HepG2 (cell line): ENCODE data around the gene ZKSCAN3. TPM values are rescaled to one million over a fixed set of nuclear protein-coding genes. Genes with fewer than 3 reads are reported as not detected.

ENCODE experiments used
- IKZF1 ChIP-seq: fragments of 450-650 bp; IDR thresholded peaks from 2 replicates; pipeline ENCODE4 v1.7.1; 2016
- KLF11 ChIP-seq: IDR thresholded peaks from 2 replicates; pipeline ENCODE4 v1.6.1; 2016; ENCODE audit warnings: missing compliant biosample characterization
- KLF9 ChIP-seq: IDR thresholded peaks from 2 replicates; pipeline ENCODE4 v1.6.1; 2016; ENCODE audit warnings: low read depth
- MAFK ChIP-seq, 2 experiments: IDR thresholded peaks in 1 of 2; conservative IDR thresholded peaks in 1 of 2; 2 replicates each; pipeline ENCODE4 v1.6.1; 2011; ENCODE audit warnings: improper control_type of control experiment in 2 of 2, low read length in 2 of 2
- SRSF1 ChIP-seq: fragments of 200-400 bp; formaldehyde crosslinking; optimal IDR thresholded peaks from 2 replicates; pipeline ENCODE3; 2017; ENCODE audit warnings: mild to moderate bottlenecking, low read depth, low read length, moderate library complexity
- ZFY ChIP-seq: sonication (generic); formaldehyde crosslinking; IDR thresholded peaks from 2 replicates; pipeline ENCODE4 v1.4.0; 2020; ENCODE audit warnings: missing genetic modification reagents
- ZNF136 ChIP-seq: sonication (generic); formaldehyde crosslinking; IDR thresholded peaks from 2 replicates; pipeline ENCODE4 v1.8.1; 2022; ENCODE audit warnings: low read depth, mild to moderate bottlenecking, moderate library complexity, missing genetic modification reagents
- ZNF570 ChIP-seq: sonication (generic); formaldehyde crosslinking; IDR thresholded peaks from 2 replicates; pipeline ENCODE4 v1.4.0; 2020; ENCODE audit warnings: mild to moderate bottlenecking, missing genetic modification reagents, borderline replicate concordance
- ZNF652 ChIP-seq: IDR thresholded peaks from 2 replicates; pipeline ENCODE4 v1.6.1; 2016; ENCODE audit warnings: low read depth, borderline replicate concordance
- polyA plus RNA-seq, 8 experiments: library from polyadenylated mRNA; depleted of rRNA in 3 of 8; stranded (reverse) in 7 of 8; unstranded in 1 of 8; fragments of >200 nt; fragmentation: Illumina TruSeq in 4 of 8; extraction: Trizol in 4 of 8; gene quantifications; 2 replicates each; pipeline versions ENCODE4 v1.2.1 to v1.2.3, GENCODE V29; 2011 to 2016; ENCODE audit warnings: low read depth in 4 of 8, missing spikeins in 1 of 8, mixed read lengths in 1 of 8; ENCODE audit not compliant: insufficient read depth in 1 of 8
- total RNA-seq, 5 experiments: library from RNA; depleted of rRNA; stranded (reverse); fragments of >200 nt; fragmentation: Illumina TruSeq; extraction: Trizol; gene quantifications; 2 replicates each; pipeline ENCODE4 v1.2.3, GENCODE V29; 2016; ENCODE audit warnings: low read depth in 1 of 5
- TF ChIP-seq, protein P1 (sequence below): sonication (generic); formaldehyde crosslinking; IDR thresholded peaks from 2 replicates; pipeline ENCODE4 v1.4.0; 2020; ENCODE audit warnings: mild to moderate bottlenecking, missing genetic modification reagents
- TF ChIP-seq, protein P2 (sequence below): sonication (generic); formaldehyde crosslinking; IDR thresholded peaks from 2 replicates; pipeline ENCODE4 v1.4.0; 2020; ENCODE audit warnings: missing genetic modification reagents
- TF ChIP-seq, protein P3 (sequence below): sonication (generic); formaldehyde crosslinking; IDR thresholded peaks from 2 replicates; pipeline ENCODE4 v1.5.1; 2020; ENCODE audit warnings: missing genetic modification reagents, mild to moderate bottlenecking, borderline replicate concordance
- TF ChIP-seq, protein P4 (sequence below): sonication (generic); formaldehyde crosslinking; IDR thresholded peaks from 2 replicates; pipeline ENCODE4 v1.4.0; 2020; ENCODE audit warnings: missing genetic modification reagents

Gene ZKSCAN3
- total and polyA plus RNA-seq, 2 of the 13 experiments (the other 11 are each of a cell fraction or from before 2014, with no cell fraction given) = 3.3 to 7.4 TPM

DNA sequence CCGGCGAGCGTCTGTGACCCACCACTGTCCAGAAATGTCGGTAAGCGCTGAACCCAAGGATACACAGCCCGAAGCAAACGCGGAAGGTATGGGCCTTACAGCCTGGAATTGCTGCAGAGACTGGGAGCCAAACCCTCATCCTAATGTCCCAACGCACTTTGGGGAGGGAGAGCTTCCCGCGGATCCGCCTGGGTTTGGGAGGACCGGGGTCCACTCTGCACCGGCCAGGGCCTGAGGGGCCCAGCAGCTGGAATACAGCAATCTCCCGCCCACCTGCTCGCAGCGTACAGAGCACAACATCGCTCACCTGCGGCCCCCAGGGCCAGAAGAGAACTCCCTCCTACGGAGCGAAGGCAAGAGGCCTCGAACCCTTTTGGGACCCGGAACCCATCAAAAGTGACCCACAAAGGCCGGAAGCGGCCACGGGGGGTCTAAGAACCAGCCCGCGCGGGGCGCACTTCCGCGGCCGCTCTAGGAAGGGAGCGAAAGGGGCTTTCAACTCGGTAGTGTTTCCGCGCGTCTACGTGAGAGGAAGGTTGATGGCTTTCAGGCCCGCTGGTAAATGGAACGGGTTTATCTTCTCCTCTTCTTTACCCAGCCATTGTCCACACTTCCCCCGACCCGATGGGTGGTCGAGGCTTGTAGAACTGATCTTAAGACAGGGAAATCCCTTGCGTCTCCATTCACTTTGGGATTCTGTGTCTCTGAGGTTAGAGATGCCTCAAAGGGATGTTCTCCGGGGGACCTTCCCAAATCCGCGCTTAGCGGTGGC lies 49.8 kb downstream of the ZKSCAN3 start, which contains the start of gene ZSCAN12 (continued):
- TF ChIP-seq, protein P1, sequence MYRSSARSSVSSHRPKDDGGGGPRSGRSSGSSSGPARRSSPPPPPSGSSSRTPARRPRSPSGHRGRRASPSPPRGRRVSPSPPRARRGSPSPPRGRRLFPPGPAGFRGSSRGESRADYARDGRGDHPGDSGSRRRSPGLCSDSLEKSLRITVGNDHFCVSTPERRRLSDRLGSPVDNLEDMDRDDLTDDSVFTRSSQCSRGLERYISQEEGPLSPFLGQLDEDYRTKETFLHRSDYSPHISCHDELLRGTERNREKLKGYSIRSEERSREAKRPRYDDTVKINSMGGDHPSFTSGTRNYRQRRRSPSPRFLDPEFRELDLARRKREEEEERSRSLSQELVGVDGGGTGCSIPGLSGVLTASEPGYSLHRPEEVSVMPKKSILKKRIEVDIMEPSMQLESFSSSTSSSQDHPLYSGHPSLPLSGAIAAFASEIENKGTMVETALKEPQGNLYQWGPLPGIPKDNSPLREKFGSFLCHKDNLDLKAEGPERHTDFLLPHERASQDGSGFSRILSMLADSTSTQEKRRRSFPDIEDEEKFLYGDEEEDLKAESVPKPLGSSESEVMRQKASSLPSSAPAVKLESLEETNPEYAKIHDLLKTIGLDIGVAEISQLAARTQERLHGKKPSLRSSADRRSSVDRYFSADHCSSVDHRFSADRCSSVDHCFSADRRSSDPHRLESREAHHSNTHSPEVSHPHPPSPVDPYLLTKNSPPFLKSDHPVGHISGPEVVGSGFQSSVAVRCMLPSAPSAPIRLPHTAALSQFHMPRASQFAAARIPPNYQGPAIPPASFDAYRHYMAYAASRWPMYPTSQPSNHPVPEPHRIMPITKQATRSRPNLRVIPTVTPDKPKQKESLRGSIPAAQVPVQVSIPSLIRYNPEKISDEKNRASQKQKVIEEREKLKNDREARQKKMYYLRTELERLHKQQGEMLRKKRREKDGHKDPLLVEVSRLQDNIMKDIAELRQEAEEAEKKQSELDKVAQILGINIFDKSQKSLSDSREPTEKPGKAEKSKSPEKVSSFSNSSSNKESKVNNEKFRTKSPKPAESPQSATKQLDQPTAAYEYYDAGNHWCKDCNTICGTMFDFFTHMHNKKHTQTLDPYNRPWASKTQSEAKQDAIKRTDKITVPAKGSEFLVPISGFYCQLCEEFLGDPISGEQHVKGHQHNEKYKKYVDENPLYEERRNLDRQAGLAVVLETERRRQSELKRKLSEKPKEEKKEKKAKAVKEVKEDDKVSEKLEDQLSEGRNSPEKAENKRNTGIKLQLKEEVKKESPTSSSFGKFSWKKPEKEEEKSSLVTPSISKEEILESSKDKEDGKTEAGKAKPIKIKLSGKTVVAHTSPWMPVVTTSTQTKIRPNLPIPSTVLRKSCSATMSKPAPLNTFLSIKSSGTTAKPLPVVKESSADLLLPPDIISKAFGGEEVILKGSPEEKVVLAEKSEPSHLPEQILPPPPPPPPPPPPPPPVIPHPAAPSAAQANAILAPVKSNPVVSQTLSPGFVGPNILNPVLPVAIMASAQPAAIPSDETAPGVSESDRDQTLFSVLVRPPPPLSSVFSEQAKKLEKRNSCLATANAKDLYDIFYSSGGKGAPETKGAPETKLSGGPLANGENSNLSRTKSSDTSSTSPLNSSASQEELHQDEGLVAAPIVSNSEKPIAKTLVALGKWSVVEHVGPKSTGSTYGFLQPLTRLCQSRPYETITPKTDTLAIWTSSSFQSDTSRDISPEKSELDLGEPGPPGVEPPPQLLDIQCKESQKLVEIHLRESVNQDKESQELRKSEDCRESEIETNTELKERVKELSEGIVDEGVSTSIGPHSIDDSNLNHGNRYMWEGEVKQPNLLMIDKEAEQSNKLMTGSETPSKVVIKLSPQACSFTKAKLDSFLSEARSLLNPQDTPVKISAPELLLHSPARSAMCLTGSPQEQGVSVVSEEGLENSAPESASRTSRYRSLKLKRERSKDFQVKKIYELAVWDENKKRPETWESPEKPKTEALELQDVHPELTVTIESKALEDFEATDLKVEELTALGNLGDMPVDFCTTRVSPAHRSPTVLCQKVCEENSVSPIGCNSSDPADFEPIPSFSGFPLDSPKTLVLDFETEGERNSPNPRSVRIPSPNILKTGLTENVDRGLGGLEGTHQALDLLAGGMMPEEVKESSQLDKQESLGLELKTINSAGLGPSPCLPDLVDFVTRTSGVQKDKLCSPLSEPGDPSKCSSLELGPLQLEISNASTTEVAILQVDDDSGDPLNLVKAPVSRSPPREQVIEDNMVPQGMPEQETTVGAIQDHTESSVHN = 0 out of 2 replicates have a peak, but pooled peaks have one; percentile 68
- TF ChIP-seq ZNF652 (CRISPR knock-in tag) (peak; percentile 66; the same call in 1 of the 2 replicates), ZFY (CRISPR knock-in tag) (peak; percentile 98), IKZF1 (no peak), KLF11 (CRISPR knock-in tag) (peak; percentile 55), ZNF570 (CRISPR knock-in tag) (peak; percentile 84; the same call in 1 of the 2 replicates), SRSF1 (peak; percentile 96), ZNF136 (CRISPR knock-in tag) (peak; percentile 85; the same call in 1 of the 2 replicates), MAFK (conservative IDR thresholded peaks at IDR 0.05 in 1 of 2, IDR thresholded peaks at IDR 0.05 in 1 of 2; ENCODE audit: low read length in 2 of 2) (no peak), KLF9 (no peak; the same call in 1 of the 2 replicates)
- TF ChIP-seq, protein P2, sequence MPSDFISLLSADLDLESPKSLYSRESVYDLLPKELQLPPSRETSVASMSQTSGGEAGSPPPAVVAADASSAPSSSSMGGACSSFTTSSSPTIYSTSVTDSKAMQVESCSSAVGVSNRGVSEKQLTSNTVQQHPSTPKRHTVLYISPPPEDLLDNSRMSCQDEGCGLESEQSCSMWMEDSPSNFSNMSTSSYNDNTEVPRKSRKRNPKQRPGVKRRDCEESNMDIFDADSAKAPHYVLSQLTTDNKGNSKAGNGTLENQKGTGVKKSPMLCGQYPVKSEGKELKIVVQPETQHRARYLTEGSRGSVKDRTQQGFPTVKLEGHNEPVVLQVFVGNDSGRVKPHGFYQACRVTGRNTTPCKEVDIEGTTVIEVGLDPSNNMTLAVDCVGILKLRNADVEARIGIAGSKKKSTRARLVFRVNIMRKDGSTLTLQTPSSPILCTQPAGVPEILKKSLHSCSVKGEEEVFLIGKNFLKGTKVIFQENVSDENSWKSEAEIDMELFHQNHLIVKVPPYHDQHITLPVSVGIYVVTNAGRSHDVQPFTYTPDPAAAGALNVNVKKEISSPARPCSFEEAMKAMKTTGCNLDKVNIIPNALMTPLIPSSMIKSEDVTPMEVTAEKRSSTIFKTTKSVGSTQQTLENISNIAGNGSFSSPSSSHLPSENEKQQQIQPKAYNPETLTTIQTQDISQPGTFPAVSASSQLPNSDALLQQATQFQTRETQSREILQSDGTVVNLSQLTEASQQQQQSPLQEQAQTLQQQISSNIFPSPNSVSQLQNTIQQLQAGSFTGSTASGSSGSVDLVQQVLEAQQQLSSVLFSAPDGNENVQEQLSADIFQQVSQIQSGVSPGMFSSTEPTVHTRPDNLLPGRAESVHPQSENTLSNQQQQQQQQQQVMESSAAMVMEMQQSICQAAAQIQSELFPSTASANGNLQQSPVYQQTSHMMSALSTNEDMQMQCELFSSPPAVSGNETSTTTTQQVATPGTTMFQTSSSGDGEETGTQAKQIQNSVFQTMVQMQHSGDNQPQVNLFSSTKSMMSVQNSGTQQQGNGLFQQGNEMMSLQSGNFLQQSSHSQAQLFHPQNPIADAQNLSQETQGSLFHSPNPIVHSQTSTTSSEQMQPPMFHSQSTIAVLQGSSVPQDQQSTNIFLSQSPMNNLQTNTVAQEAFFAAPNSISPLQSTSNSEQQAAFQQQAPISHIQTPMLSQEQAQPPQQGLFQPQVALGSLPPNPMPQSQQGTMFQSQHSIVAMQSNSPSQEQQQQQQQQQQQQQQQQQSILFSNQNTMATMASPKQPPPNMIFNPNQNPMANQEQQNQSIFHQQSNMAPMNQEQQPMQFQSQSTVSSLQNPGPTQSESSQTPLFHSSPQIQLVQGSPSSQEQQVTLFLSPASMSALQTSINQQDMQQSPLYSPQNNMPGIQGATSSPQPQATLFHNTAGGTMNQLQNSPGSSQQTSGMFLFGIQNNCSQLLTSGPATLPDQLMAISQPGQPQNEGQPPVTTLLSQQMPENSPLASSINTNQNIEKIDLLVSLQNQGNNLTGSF (CRISPR knock-in tag) = peak; percentile 83
- TF ChIP-seq, protein P3, sequence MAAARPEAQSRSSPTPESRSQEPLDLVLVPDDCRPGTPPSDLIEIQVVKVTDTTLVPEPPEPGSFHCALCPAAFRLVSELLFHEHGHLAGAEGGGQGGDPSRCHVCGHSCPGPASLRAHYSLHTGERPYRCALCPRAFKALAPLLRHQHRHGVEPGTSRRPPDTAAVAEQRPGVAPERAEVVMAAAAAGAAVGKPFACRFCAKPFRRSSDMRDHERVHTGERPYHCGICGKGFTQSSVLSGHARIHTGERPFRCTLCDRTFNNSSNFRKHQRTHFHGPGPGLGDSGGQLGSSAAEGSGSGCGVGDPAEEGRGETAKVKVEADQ (CRISPR knock-in tag) = peak; percentile 91; the same call in 1 of the 2 replicates
- TF ChIP-seq, protein P4, sequence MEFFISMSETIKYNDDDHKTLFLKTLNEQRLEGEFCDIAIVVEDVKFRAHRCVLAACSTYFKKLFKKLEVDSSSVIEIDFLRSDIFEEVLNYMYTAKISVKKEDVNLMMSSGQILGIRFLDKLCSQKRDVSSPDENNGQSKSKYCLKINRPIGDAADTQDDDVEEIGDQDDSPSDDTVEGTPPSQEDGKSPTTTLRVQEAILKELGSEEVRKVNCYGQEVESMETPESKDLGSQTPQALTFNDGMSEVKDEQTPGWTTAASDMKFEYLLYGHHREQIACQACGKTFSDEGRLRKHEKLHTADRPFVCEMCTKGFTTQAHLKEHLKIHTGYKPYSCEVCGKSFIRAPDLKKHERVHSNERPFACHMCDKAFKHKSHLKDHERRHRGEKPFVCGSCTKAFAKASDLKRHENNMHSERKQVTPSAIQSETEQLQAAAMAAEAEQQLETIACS (CRISPR knock-in tag) = peak; percentile 53; the same call in 1 of the 2 replicates
